Measurements from ENCODE around the gene RENBP.

The RENBP gene

GRCh38 chrX:153888344-153888743 lies 56.1 kb downstream of the RENBP start:
- no peak for DNase-seq (ENCODE audit: low read depth)

GRCh38 chrX:153887385-153887784 lies 57.1 kb downstream of the RENBP start:
- no peak for DNase-seq (ENCODE audit: low read depth)

DNA sequence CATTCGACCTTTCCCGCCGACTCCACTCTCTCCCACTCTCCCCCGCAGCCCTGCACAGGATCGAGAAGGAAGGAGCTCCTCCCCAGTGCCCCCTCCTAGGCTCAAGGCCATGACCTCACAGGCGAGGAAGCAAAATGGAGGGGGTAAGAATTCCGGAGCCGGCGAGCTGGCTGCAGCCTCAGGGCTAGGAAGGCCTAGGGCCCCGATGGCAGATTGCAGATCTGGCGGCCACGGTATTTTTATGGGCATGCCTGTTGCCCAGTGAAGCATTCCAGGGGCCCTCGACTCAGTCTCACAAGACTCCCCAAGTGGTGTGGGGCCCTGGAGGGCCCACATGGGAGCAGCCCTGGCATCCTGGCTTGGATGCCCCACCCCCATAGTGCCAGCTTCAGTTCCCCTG lies 57.5 kb downstream of the RENBP start:
- DNase-seq (ENCODE audit: low read depth), result no peak

DNA sequence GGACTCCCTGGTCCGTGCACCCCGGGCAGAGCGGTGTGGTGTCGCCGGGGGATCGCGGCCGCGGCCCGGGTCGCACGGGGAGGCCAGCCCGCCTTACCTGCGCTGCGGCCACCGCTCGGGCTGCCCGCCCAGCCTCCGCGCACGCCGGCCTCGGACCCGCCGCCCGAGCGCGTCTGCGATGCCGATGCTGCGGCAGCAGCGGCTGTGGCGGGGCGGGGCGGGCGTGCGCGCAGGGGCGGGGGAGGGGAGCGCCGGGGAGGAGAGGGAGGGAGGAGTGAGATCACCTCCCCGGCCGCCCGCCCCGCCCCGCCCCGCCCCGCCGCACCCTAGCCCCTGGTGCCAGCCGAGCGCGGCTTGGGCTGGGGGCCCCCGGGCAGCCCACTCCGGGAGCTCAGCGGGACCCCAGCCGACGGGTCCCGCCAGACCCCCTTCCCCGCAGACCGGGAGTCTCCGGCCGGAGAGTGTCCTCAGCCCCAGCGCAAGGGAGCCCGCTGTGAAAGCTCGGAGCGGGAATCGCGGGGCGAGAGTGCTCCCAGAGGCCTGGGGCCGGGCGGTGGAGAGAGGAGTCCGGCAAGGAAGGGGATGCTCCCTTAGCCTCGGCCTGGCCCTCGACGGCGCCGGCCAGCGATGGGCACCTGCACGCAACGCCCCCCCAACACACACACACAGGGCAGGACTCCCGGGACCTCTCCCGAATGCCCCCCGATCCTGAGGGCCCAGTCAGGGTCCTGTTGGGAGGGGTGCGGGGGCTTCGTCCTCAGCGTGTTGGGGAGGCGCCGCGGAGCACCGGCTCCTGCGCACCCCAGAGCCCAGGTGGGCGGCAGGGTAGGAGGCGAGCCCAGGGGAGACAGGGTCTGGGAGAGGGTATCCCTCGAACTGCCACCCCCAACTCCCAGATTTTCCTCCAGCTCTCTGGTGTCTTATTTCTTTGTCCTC lies 58.2 kb downstream of the RENBP start, which contains the start of gene L1CAM:
Gene L1CAM (minus strand): TSS at position 206 of the 936 bp plus-strand sequence. CDS start 10,337 bp downstream, outside the sequence.
- DNase-seq (ENCODE audit: low read depth), result no peak
